ENCODE data around the gene HECW1.
"Not testable (repeated sequence)": the region's sequence is repeated elsewhere in the genome, so short reads cannot be mapped to it uniquely, and the experiment has no call there.

Gene HECW1

DNA sequence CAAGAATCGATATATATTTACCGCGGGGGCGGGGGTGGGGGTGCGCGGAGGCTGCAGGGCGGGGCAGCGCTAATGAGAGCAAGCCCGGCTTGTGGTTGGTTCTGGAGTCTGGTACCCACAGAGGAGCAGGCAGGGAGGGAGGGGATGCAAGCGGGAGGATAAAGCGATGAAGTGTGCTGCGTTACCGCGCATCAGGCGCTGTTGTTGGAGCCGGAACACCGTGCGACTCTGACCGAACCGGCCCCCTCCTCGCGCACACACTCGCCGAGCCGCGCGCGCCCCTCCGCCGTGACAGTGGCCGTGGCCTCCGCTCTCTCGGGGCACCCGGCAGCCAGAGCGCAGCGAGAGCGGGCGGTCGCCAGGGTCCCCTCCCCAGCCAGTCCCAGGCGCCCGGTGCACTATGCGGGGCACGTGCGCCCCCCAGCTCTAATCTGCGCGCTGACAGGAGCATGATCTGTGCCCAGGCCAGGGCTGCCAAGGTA is at the start of gene HECW1:
HECW1 (plus strand) TSS at position 189 of the 482 bp plus-strand sequence. CDS start 131,259 bp downstream, outside the sequence.
- no peak for DNase-seq (ENCODE audit: low read depth)
- H3K4me3 ChIP-seq (ENCODE audit: low read length): peak within 1 kb of the TSS; percentile 55
- TF ChIP-seq CTCF (conservative IDR thresholded peaks at IDR 0.05; ENCODE audit: low read length): no peak

DNA sequence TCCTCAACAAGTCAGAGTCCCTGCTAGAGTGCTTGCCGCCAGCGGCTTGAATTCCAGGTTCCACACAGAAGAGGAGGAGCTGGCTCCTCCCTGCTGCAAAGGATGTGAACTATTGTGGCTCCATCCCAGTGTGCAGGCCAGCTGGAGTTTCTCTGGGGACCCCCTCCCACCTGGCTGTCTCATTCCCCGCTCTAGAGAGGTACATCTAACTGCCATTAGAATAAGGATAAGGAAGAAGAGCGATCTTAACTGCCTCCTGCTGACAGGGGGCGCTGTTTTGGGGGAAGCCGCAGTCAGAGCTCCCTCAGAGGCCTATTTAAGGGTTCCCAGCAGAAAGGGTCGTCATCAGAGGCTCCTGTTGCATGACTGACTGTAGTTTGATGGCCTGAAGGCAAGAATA is 40.8 kb upstream of the HECW1 start:
- peak; percentile 4 for DNase-seq (ENCODE audit: low read depth)
- no peak overlapping the region for H3K4me3 ChIP-seq (ENCODE audit: low read length)

GRCh38 chr7:43072530-43072929 is 39.9 kb upstream of the HECW1 start:
- TF ChIP-seq CTCF (conservative IDR thresholded peaks at IDR 0.05; ENCODE audit: low read length): no peak
- no peak overlapping the region for H3K4me3 ChIP-seq (ENCODE audit: low read length)
- no peak for DNase-seq (ENCODE audit: low read depth)

More for the DNA sequence above, 40.8 kb upstream of the HECW1 start:
- peak; percentile 42 for TF ChIP-seq CTCF (conservative IDR thresholded peaks at IDR 0.05; ENCODE audit: low read length)

- not testable (repeated sequence) for DNase-seq (ENCODE audit: low read depth); H3K4me3 ChIP-seq (ENCODE audit: low read length)
These were observed 38.6 kb upstream of the HECW1 start for GRCh38 chr7:43073811-43074210.

DNA sequence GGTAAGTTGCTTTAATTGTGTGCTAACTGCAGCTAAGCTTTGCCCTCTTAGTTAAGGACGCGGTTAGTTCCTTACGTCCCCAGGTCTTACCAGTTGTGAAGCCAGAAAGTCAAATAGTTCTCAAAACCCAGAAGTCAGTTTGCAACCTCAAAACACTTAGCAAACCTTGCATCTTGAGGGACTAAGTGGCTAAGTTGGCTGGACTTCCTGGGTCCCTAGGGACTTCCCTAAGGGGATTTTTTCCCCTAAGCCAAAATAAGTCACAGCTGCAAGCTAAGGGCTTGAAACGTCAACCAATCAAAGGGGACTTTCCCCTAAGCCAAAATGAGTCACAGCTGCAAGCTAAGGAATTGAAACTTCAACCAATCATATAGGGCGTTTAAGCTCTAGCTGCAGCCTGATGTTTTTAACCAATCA is 36.2 kb upstream of the HECW1 start:
- no peak overlapping the region; the same call in 1 of the 2 replicates for H3K4me3 ChIP-seq (ENCODE audit: low read length)
- peak; percentile 67 for DNase-seq (ENCODE audit: low read depth)
- no peak for TF ChIP-seq CTCF (conservative IDR thresholded peaks at IDR 0.05; ENCODE audit: low read length)

GRCh38 chr7:43076606-43077005 is 35.8 kb upstream of the HECW1 start:
- no peak for TF ChIP-seq CTCF (conservative IDR thresholded peaks at IDR 0.05; ENCODE audit: low read length)
- peak overlapping the region; percentile 39 for H3K4me3 ChIP-seq (ENCODE audit: low read length)
- DNase-seq (ENCODE audit: low read depth): no peak

DNA sequence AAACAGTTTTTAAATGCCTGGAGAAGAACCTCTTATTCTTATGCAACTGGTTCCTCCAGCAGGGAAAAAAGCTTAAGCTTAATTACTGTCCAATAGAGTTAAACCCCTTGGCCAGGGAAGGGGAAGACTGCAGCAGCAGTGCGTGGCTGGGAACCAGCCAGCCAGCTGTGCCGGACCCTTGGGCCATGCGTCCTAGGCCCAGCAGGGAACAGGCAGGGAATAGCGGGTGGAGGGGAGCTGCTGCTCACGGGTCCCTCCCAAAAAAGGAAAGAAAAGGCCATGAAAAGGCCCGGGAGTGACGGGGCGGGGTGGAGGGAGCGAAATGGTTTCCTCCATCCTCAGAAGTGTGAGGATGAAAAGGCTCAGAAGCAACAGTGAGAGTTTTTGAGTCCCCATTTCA is 35.2 kb upstream of the HECW1 start:
- no peak for DNase-seq (ENCODE audit: low read depth)
- no peak overlapping the region for H3K4me3 ChIP-seq (ENCODE audit: low read length)
- no peak for TF ChIP-seq CTCF (conservative IDR thresholded peaks at IDR 0.05; ENCODE audit: low read length)

Measured in AG10803 (cell line).